HG03439 (cell line): ENCODE measurements around the gene ADGRG3.

Source experiments
- ATAC-seq: cut with Tn5 transposase; IDR thresholded peaks from one replicate; pipeline ENCODE4 v1.9.1; 2021; ENCODE audit warnings: mild to moderate bottlenecking, moderate library complexity; ENCODE audit not compliant: unreplicated experiment

Gene ADGRG3

GRCh38 chr16:57694725-57695679, 26.9 kb downstream of the ADGRG3 start, which contains the start of gene DRC7:
Gene DRC7 (plus strand): TSS chr16:57694806. CDS start chr16:57697950, 3,144 bp downstream.
- no peak for ATAC-seq

GRCh38 chr16:57695680-57696069, 27.6 kb downstream of the ADGRG3 start:
- no peak for ATAC-seq

GRCh38 chr16:57696240-57696639, 28.1 kb downstream of the ADGRG3 start:
- no peak for ATAC-seq

GRCh38 chr16:57697896-57698537, 29.9 kb downstream of the ADGRG3 start:
- ATAC-seq: no peak

GRCh38 chr16:57698812-57699405, 30.8 kb downstream of the ADGRG3 start:
- ATAC-seq: no peak

GRCh38 chr16:57699481-57699880, 31.4 kb downstream of the ADGRG3 start:
- ATAC-seq: no peak

- no peak for ATAC-seq
Observed at GRCh38 chr16:57699899-57700298, 31.8 kb downstream of the ADGRG3 start.

GRCh38 chr16:57700781-57701551, 32.9 kb downstream of the ADGRG3 start:
- no peak for ATAC-seq

- no peak for ATAC-seq
Observed at GRCh38 chr16:57701759-57702371, 33.8 kb downstream of the ADGRG3 start.

GRCh38 chr16:57703416-57704010, 35.4 kb downstream of the ADGRG3 start:
- ATAC-seq: no peak

- ATAC-seq: no peak
Observed at GRCh38 chr16:57704011-57704904, 36.2 kb downstream of the ADGRG3 start.

- no peak for ATAC-seq
Observed at GRCh38 chr16:57704905-57705852, 37.1 kb downstream of the ADGRG3 start.

GRCh38 chr16:57706717-57707116, 38.6 kb downstream of the ADGRG3 start:
- no peak for ATAC-seq

- ATAC-seq: no peak
Observed at GRCh38 chr16:57707331-57707730, 39.2 kb downstream of the ADGRG3 start.

- no peak for ATAC-seq
Observed at GRCh38 chr16:57708168-57708567, 40.1 kb downstream of the ADGRG3 start.

- ATAC-seq: no peak
Observed at GRCh38 chr16:57709663-57710062, 41.6 kb downstream of the ADGRG3 start.

- no peak for ATAC-seq
Observed at GRCh38 chr16:57711346-57711745, 43.2 kb downstream of the ADGRG3 start.

- no peak for ATAC-seq
Observed at GRCh38 chr16:57711993-57712392, 43.9 kb downstream of the ADGRG3 start.
